SU-DHL-6 (cell line): ENCODE data around the gene PRDM16.

Experiments
- CTCF ChIP-seq: fragments of 200-600 bp; sonication (generic); IDR thresholded peaks from one replicate; pipeline ENCODE4 v1.5.1; 2017; ENCODE audit warnings: antibody characterized with exemption, mild to moderate bottlenecking, low read length, moderate library complexity; ENCODE audit not compliant: insufficient read depth, poor library complexity, severe bottlenecking
- EZH2phosphoT487 ChIP-seq: fragments of 200-600 bp; sonication (generic), shearing (Covaris generic); conservative IDR thresholded peaks from 2 replicates; pipeline ENCODE4 v1.6.1; 2018; ENCODE audit warnings: mild to moderate bottlenecking, antibody characterized with exemption, low read length, moderate library complexity, mixed read lengths

GRCh38 chr1:3462356-3463012 is 393.5 kb downstream of the PRDM16 start:
- no peak for TF ChIP-seq CTCF
- TF ChIP-seq EZH2phosphoT487: no peak
